HepG2 (cell line): ENCODE results near the gene KIF3C. TPM values are rescaled to one million over a fixed set of nuclear protein-coding genes. Genes with fewer than 3 reads are reported as not detected.
"Not testable (repeated sequence)": the region's sequence is repeated elsewhere in the genome, so short reads cannot be mapped to it uniquely, and the experiment has no call there.

ENCODE experiments used
- ATAC-seq: fragments of 200-7000 bp; cut with Tn5 transposase; 3 replicates; pipeline ENCODE4 v1.9.1; 2020; ENCODE audit warnings: mild to moderate bottlenecking, moderate library complexity
- BruUV-seq: library from RNA; stranded (reverse); fragments of 400-500 nt; replicated peaks from 2 replicates; lab custom pipeline; 2021; lab: Mats Ljungman, UMichigan
- CTCF ChIA-PET: fragments of 300-600 bp; formaldehyde crosslinking; extraction: SDS; loops from one replicate; lab custom pipeline; 2021; ENCODE audit warnings: low total read pairs, inconsistent platforms, low intra/inter-chr PET ratio; lab: Yijun Ruan, JAX
- POLR2A ChIA-PET: fragments of 350-600 bp; sonication (Branson Sonifier 250); formaldehyde crosslinking; loops from one replicate; lab custom pipeline; 2020; ENCODE audit warnings: antibody characterized with exemption, inconsistent platforms; lab: Yijun Ruan, JAX
- DNase-seq: peaks from one replicate; pipeline ENCODE4 v3.0.0-alpha.2; 2015; ENCODE audit warnings: low spot score
- FAIRE-seq: peaks from 3 replicates; lab custom pipeline; 2011; peaks lifted over from hg19 to GRCh38; lab: Jason Lieb, UNC
- H2AFZ ChIP-seq: one replicate; pipeline ENCODE4 v1.6.1; 2011; ENCODE audit warnings: low read length, inconsistent platforms
- H3K27ac ChIP-seq: fragments of 300-600 bp; 3 replicates; pipeline ENCODE4 v1.8.0; 2011; ENCODE audit warnings: mixed run types, mild to moderate bottlenecking, mixed read lengths, low read length, inconsistent platforms; ENCODE audit not compliant: insufficient read depth; ENCODE audit errors: extremely low read length
- H3K27me3 ChIP-seq, 2 experiments: fragments of 200-600 bp in 1 of 2; 2 replicates in 1 of 2; 3 replicates in 1 of 2; pipeline versions ENCODE4 v1.6.0 to v1.8.0; 2011; ENCODE audit warnings: low read length in 2 of 2, mild to moderate bottlenecking in 2 of 2, moderate library complexity in 2 of 2, inconsistent platforms in 1 of 2; ENCODE audit not compliant: insufficient read depth in 2 of 2, control insufficient read depth in 1 of 2
- H3K36me3 ChIP-seq, 2 experiments: fragments of 200-600 bp in 1 of 2; replicated peaks in 1 of 2; 2 replicates in 1 of 2; 3 replicates in 1 of 2; pipeline versions ENCODE4 v1.5.1 to v1.8.0; 2011; ENCODE audit warnings: low read length in 2 of 2, inconsistent platforms in 1 of 2; ENCODE audit not compliant: insufficient read depth in 2 of 2, control insufficient read depth in 1 of 2
- H3K4me1 ChIP-seq: 2 replicates; pipeline ENCODE4 v1.5.1; 2012; ENCODE audit warnings: low read length, inconsistent platforms; ENCODE audit not compliant: insufficient read depth
- H3K4me2 ChIP-seq: 2 replicates; pipeline ENCODE4 v1.6.0; 2011; ENCODE audit warnings: low read depth, low read length, inconsistent platforms
- H3K4me3 ChIP-seq, 3 experiments: fragments of 200-600 bp in 1 of 3; sonication (generic), shearing (Covaris generic) in 1 of 3; replicated peaks in 1 of 3; 2 replicates each; pipeline ENCODE4 v1.5.1; 2011 to 2016; ENCODE audit warnings: low read length in 3 of 3, inconsistent platforms in 2 of 3, low read depth in 2 of 3, mild to moderate bottlenecking in 2 of 3, control low read depth in 1 of 3, mixed read lengths in 1 of 3; ENCODE audit not compliant: insufficient read depth in 1 of 3
- H3K79me2 ChIP-seq: one replicate; pipeline ENCODE4 v1.6.1; 2011; ENCODE audit warnings: low read length, inconsistent platforms; ENCODE audit not compliant: insufficient read depth
- H3K9ac ChIP-seq: 2 replicates; pipeline ENCODE4 v1.6.0; 2011; ENCODE audit warnings: mild to moderate bottlenecking, low read depth, low read length, inconsistent platforms; ENCODE audit not compliant: insufficient read depth
- H3K9me3 ChIP-seq: 2 replicates; pipeline ENCODE4 v1.5.1; 2012; ENCODE audit warnings: mild to moderate bottlenecking, low read length
- H4K20me1 ChIP-seq: 2 replicates; pipeline ENCODE4 v1.6.0; 2011; ENCODE audit warnings: inconsistent platforms, mild to moderate bottlenecking, low read length, moderate library complexity; ENCODE audit not compliant: insufficient read depth
- SMARCE1 ChIP-seq: fragments of 450-650 bp; IDR thresholded peaks from 2 replicates; pipeline ENCODE4 v1.6.1; 2017; ENCODE audit warnings: borderline replicate concordance
- ZNF234 ChIP-seq: sonication (generic); formaldehyde crosslinking; conservative IDR thresholded peaks from 2 replicates; pipeline ENCODE4 v1.5.1; 2020; ENCODE audit warnings: mild to moderate bottlenecking, missing genetic modification reagents
- ZNF235 ChIP-seq: sonication (generic); formaldehyde crosslinking; IDR thresholded peaks from 2 replicates; pipeline ENCODE4 v1.8.1; 2023; ENCODE audit warnings: mild to moderate bottlenecking, missing genetic modification reagents, borderline replicate concordance
- ZNF383 ChIP-seq: sonication (generic); formaldehyde crosslinking; IDR thresholded peaks from 2 replicates; pipeline ENCODE4 v1.4.0; 2020; ENCODE audit warnings: missing genetic modification reagents, mild to moderate bottlenecking, borderline replicate concordance
- WGBS: methylation state at CpG from one replicate; pipeline ENCODE4 v1.1.6; 2017; ENCODE audit warnings: low lambda C conversion rate; 5-methylcytosine and 5-hydroxymethylcytosine counted together
- in situ Hi-C: cut with HindIII; loops from 2 replicates; pipeline ENCODE4 v1.10.0; 2017; ENCODE audit warnings: low pct_unique_long_range_greater_than_20kb; ENCODE audit not compliant: extremely low pct_ligation_motif_present
- intact Hi-C: fragments of 100-400 bp; cut with micrococcal nuclease; formaldehyde crosslinking; loops from one replicate; pipeline ENCODE4 v1.10.0; 2022; ENCODE audit not compliant: unreplicated experiment
- polyA plus RNA-seq, 8 experiments: library from polyadenylated mRNA; depleted of rRNA in 3 of 8; stranded (reverse) in 7 of 8; unstranded in 1 of 8; fragments of >200 nt; fragmentation: Illumina TruSeq in 4 of 8; extraction: Trizol in 4 of 8; gene quantifications; 2 replicates each; pipeline versions ENCODE4 v1.2.1 to v1.2.3, GENCODE V29; 2011 to 2016; ENCODE audit warnings: low read depth in 4 of 8, missing spikeins in 1 of 8, mixed read lengths in 1 of 8; ENCODE audit not compliant: insufficient read depth in 1 of 8
- total RNA-seq, 5 experiments: library from RNA; depleted of rRNA; stranded (reverse); fragments of >200 nt; fragmentation: Illumina TruSeq; extraction: Trizol; gene quantifications; 2 replicates each; pipeline ENCODE4 v1.2.3, GENCODE V29; 2016; ENCODE audit warnings: low read depth in 1 of 5
- TF ChIP-seq, protein P1 (sequence below): sonication (generic); formaldehyde crosslinking; IDR thresholded peaks from 2 replicates; pipeline ENCODE4 v1.8.0; 2022; ENCODE audit warnings: low read depth, missing genetic modification reagents
- TF ChIP-seq, protein P2 (sequence below): sonication (generic); formaldehyde crosslinking; IDR thresholded peaks from 2 replicates; pipeline ENCODE4 v1.4.0; 2020; ENCODE audit warnings: missing genetic modification reagents
- TF ChIP-seq, protein P3 (sequence below): sonication (generic); formaldehyde crosslinking; IDR thresholded peaks from 2 replicates; pipeline ENCODE4 v1.4.0; 2020; ENCODE audit warnings: missing genetic modification reagents

Gene KIF3C
- total and polyA plus RNA-seq, 2 of the 13 experiments (the other 11 are each of a cell fraction or from before 2014, with no cell fraction given), result 3.6 to 4.9 TPM

DNA sequence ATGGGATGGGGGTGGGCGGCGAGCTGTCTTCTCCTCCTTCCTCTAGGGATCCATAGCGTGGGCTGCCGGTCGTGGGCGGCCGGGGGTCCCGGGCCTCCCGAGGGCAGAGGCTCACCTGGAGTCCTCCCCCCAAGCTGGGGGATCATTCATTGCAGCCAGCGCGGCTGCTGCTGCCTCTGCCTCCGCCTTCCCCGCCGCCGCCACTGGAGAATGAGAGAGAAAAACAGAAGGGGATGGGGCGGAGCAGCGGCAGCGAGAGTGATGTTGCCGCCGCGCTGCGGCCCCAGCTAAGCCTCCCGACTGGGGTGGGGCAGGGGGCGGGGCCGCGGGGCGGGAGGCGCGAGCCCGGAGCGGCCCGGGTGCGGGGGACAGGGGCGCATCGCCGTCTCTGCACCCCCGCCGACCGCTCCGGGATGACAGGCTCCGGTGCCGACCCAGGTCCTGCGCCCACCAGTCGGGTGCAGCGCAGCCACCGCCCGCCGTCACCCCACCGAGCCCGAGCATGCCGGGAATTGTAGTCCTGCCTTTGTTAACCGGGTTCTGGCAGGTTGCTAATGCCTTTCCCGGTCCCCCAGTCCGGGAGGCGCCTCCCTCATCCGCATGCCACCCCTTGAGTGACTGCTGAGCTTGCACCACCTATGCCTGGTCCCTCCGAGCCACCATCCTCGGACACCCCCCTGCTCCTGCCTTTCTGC is at the start of gene KIF3C (continued):
- TF ChIP-seq, protein P1, sequence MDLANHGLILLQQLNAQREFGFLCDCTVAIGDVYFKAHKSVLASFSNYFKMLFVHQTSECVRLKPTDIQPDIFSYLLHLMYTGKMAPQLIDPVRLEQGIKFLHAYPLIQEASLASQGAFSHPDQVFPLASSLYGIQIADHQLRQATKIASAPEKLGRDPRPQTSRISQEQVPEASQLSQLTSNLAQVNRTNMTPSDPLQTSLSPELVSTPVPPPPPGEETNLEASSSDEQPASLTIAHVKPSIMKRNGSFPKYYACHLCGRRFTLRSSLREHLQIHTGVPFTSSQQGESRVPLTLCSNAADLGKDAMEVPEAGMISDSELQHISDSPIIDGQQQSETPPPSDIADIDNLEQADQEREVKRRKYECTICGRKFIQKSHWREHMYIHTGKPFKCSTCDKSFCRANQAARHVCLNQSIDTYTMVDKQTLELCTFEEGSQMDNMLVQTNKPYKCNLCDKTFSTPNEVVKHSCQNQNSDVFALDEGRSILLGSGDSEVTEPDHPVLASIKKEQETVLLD (CRISPR knock-in tag), result peak; percentile 29; the same call in 1 of the 2 replicates
- TF ChIP-seq ZNF235, result no peak
- TF ChIP-seq ZNF383 (CRISPR knock-in tag), result no peak
- no peak for TF ChIP-seq SMARCE1
- no peak for TF ChIP-seq ZNF234 (CRISPR knock-in tag)
- TF ChIP-seq, protein P2, sequence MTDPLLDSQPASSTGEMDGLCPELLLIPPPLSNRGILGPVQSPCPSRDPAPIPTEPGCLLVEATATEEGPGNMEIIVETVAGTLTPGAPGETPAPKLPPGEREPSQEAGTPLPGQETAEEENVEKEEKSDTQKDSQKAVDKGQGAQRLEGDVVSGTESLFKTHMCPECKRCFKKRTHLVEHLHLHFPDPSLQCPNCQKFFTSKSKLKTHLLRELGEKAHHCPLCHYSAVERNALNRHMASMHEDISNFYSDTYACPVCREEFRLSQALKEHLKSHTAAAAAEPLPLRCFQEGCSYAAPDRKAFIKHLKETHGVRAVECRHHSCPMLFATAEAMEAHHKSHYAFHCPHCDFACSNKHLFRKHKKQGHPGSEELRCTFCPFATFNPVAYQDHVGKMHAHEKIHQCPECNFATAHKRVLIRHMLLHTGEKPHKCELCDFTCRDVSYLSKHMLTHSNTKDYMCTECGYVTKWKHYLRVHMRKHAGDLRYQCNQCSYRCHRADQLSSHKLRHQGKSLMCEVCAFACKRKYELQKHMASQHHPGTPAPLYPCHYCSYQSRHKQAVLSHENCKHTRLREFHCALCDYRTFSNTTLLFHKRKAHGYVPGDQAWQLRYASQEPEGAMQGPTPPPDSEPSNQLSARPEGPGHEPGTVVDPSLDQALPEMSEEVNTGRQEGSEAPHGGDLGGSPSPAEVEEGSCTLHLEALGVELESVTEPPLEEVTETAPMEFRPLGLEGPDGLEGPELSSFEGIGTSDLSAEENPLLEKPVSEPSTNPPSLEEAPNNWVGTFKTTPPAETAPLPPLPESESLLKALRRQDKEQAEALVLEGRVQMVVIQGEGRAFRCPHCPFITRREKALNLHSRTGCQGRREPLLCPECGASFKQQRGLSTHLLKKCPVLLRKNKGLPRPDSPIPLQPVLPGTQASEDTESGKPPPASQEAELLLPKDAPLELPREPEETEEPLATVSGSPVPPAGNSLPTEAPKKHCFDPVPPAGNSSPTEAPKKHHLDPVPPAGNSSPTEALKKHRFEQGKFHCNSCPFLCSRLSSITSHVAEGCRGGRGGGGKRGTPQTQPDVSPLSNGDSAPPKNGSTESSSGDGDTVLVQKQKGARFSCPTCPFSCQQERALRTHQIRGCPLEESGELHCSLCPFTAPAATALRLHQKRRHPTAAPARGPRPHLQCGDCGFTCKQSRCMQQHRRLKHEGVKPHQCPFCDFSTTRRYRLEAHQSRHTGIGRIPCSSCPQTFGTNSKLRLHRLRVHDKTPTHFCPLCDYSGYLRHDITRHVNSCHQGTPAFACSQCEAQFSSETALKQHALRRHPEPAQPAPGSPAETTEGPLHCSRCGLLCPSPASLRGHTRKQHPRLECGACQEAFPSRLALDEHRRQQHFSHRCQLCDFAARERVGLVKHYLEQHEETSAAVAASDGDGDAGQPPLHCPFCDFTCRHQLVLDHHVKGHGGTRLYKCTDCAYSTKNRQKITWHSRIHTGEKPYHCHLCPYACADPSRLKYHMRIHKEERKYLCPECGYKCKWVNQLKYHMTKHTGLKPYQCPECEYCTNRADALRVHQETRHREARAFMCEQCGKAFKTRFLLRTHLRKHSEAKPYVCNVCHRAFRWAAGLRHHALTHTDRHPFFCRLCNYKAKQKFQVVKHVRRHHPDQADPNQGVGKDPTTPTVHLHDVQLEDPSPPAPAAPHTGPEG, result no peak
- TF ChIP-seq, protein P3, sequence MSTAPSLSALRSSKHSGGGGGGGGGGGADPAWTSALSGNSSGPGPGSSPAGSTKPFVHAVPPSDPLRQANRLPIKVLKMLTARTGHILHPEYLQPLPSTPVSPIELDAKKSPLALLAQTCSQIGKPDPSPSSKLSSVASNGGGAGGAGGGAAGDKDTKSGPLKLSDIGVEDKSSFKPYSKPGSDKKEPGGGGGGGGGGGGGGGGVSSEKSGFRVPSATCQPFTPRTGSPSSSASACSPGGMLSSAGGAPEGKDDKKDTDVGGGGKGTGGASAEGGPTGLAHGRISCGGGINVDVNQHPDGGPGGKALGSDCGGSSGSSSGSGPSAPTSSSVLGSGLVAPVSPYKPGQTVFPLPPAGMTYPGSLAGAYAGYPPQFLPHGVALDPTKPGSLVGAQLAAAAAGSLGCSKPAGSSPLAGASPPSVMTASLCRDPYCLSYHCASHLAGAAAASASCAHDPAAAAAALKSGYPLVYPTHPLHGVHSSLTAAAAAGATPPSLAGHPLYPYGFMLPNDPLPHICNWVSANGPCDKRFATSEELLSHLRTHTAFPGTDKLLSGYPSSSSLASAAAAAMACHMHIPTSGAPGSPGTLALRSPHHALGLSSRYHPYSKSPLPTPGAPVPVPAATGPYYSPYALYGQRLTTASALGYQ, result no peak; the same call in 1 of the 2 replicates

DNA sequence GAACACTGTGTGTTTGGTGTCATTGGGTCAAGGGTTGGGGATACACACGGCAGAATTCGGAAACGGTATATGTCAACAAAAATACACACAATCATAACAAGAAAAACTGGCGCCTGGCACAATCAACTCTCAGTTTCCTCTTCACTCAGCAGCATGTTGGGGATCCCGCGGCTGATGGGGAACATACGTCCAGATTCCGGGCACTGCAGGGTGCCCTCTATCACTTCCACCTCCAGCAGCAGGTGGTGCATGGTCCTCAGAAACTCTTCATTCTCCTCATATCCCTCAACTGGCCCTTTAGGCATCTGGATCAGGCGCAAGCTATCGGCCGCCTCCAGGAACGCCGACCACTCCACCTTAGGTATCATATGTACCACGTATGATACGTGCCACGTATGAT is 45.8 kb upstream of the KIF3C start:
- H2AFZ ChIP-seq, FAIRE-seq, H3K4me2 ChIP-seq, H3K4me3 ChIP-seq, H3K79me2 ChIP-seq, POLR2A ChIA-PET, H3K9me3 ChIP-seq, CTCF ChIA-PET, H3K27ac ChIP-seq, H3K36me3 ChIP-seq, H4K20me1 ChIP-seq, ATAC-seq, H3K9ac ChIP-seq, intact Hi-C loops, in situ Hi-C loops, BruUV-seq, DNase-seq, H3K27me3 ChIP-seq: not testable (repeated sequence)
- WGBS, result 82% methylated on average over 16 of the region's 16 CpGs
- peaks cover 19% of the 10 kb centered on the region for H3K4me1 ChIP-seq
